T1000 (cell line): Measurements from ENCODE around the gene KPNA3.

Experiments
- DNase-seq: peaks from one replicate; lab custom pipeline; 2025; ENCODE audit warnings: mixed read lengths; lab: John Stamatoyannopoulos, UW

The KPNA3 gene

GRCh38 chr13:49679246-49679645 is 113.2 kb downstream of the KPNA3 start:
- DNase-seq = no peak

DNA sequence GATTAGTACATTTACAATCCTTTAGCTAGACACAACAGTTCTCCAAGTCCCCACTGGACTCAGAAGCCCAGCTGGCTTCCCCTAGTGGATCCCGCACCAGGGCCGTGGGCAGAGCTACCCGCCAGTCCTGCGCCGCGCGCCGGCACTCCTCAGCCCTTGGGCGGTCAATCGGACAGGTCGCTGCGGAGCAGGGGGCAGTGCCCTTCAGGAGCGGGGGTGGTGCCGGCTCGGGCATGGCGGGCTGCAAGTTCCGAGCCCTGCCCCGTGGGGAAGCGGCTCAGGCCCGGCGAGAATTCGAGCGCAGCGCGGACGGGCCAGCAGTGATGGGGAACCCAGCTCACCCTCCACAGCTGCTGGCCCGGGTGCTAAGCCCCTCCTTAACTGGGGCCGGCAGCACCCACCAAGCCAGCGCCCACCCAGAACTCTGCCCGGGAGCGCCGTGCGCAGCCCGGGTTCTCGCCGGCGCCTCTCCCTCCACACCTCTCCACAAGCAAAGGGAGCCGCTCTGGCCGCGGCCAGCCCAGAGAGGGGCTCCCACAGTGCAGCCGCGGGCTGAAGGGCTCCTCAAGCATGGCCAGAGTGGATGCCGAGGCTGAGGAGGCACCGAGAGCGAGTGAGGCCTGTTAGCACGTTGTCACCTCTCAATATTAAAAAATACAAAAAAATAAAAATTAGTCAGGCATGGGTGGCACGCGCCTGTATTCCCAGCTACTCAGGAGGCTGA is 114.1 kb downstream of the KPNA3 start:
- DNase-seq = no peak

- DNase-seq = no peak
Measured at GRCh38 chr13:49676581-49677298, 115.7 kb downstream of the KPNA3 start.

GRCh38 chr13:49670828-49671227 is 121.7 kb downstream of the KPNA3 start:
- DNase-seq = no peak

- no peak for DNase-seq
Measured at GRCh38 chr13:49669735-49670309, 122.7 kb downstream of the KPNA3 start.

- no peak for DNase-seq
Measured at GRCh38 chr13:49667773-49668172, 124.7 kb downstream of the KPNA3 start.

DNA sequence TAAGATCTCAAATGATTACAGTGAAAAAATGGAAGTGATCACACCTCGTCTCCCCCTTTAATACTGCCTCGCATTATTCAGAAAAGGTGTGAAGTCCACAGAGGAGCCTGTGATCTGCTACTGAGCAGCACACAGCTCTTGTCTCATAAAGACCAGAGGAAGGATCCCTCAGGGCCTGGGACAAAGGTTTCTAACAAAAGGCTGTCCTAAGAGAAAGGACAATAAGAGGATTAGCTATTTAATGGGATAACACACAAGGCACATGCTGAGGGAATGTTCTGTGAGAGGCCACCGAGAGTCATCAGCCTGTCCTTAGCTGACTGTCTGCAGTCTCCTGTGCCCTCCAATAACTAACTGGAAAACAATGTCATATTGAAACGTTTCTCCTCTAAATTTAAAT is 127.9 kb downstream of the KPNA3 start:
- DNase-seq = no peak

GRCh38 chr13:49657241-49657641 is 135.2 kb downstream of the KPNA3 start:
- no peak for DNase-seq

DNA sequence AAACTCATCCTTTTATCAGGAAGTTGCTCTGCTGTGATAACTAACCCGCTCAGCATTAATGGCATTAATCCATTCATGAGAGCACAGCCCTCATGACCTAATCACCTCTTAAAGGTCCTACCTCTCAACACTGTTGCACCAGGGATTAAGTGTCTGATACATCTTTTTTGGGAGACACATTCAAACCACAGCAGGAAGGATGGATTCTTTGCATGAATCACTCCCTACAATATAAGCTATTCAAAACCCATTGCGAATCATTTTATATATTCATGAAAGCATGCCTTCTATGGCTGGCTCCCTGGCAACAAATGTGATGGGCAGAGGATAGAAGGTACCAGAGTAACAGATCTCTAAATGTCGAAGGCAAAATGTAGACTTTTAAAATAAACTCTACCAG is 136.6 kb downstream of the KPNA3 start:
- DNase-seq = no peak

GRCh38 chr13:49654011-49654410 is 138.5 kb downstream of the KPNA3 start:
- DNase-seq = no peak

DNA sequence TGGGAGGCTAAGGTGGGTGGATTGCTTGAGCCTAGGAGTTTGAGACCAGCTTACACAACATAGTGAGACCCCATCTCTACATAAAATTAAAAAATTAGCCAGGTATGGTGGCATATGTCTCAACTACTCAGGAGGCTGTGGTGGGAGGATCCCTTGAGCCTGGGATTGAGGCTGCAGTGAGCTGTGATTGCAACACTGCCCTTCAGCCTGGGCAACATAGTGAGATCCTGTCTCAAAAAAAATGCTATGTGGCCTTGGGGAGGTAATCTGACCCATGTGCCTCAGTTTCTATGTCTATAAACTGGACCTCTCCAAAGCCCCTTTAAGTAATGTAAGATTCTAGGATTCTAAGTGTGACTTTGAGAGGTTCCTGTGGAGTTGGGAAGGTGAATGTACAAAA is 139.0 kb downstream of the KPNA3 start:
- no peak for DNase-seq

DNA sequence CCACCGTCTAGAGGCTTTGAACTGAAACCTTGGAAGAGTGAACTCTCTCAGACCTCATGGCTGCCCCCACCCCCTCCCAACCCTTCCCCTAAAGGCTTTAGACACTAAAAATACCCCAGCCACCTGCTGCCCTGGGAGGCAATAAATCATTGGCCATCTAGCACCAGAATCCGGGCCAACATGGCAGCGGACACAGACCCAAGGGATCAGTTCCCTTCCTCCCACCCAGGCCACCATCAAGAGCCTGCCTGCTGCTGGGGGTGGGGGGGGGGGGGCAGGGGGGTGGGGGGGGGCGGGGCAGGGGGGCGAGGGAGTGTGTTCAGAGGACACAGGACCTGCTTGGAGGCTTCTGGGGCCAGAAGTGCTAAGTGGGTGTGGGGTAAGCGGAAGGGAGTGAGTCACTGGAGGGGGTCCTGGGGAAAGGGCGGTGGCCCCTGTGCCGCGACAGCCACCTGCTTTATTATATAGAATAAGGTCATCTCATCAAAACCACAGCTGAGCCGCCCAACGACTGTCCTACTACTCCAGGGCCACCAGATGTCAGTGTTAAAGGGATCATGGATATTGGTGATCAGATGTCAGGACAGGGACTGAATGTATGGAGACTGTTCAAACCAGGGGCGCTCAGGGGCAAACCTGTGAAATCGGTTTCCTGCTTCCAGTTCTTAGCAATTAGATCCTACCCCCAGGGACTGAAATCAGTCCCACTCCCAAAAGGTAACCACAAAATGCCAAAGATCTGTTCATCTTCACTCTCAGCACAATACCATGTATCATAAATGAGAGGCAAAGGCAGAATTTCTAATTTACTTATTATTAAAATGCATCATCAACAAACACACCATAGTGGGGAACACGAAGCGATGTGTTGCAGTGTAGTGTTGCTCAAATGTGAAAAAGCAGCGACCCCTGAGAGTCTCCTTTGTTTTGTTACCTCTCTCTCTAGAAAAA is 139.9 kb downstream of the KPNA3 start:
- DNase-seq = no peak

DNA sequence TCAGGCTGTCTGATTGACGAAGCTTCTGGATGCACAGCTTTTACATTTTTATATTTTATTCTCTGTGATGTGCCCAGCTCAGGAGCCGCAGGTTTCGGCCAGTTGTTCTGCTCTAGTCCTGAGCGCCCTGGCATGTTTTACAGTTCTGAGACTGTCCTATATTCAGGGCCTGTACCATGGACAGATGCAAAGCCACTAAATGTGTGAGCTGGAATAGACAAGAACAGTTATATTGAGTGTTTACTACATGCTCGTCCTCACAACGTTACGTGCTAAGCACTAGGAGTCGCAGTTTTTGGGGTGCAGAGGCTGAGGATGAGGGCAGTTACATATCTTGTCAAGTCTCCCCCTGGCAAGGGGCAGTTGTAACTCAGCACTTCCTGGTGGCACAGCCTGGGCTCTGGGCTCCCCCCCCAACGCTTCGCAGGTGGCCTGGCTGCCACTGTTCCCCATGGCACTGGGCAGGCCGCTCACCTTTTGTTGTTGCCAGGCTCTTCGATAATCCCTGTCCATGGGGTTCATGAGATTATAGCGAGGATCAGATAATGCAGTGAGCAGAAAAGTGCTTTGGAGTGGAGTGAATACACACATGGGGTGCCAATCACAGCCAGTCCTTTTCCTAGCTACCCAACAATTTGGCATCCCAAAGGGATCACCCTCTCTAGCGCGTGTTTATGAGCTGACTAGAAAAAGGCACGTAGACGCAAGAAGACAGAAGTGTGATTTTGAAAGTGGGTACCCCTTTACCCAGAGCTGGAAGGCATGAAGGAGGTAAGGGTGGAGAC is 140.7 kb downstream of the KPNA3 start:
- DNase-seq = no peak

DNA sequence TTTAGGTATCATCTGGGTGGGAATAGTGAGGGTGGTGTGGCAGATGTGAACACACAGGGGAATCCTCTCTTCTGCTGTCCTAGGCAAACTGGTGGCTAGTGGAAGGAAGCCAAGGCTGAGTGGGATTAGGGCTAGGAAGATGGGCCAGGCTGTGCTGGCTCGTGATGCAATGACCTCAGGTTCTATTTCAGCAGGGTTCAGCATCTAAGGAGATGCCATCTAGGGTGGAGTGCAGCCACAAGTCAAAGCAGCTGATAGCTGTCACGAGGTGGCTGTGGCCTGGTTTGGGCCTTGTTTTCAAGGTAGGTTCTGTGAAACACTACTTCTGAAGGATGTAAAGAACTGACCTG is 142.5 kb downstream of the KPNA3 start:
- no peak for DNase-seq
